ENCODE results near the gene KLHL11.

DNA sequence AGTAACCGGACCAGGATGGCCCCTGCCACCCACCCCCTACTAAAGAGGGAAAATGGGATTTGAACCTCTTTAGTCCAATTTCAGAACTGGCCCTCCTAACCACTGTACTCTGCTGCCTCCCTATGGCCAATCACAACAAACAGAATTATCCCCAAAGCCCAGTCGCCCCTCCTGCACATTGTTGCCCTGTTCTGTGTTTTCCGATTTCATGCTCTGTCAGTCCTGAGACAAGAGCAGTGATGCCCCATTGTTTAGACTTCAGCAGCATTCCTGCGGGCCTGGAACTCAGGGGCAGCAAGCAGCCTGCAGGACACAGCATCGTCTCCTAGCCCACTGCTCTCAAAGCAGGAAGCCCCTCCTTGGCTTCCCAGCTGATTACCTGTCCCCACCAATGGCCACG lies 20.5 kb upstream of the KLHL11 start:
- TF ChIP-seq EZH2 (IDR thresholded peaks at IDR 0.05; ENCODE audit: insufficient read depth, poor library complexity, severe bottlenecking) (no peak), EZH2phosphoT487 (IDR thresholded peaks at IDR 0.05; ENCODE audit: insufficient read depth, low read depth) (no peak)
